Activated T-cell treated with anti-CD3 and anti-CD28 coated beads, Interleukin-2, amount 50 U/mL, for 4 hours (primary cell): ENCODE measurements around the gene SLC5A7. TPM values are rescaled to one million over a fixed set of nuclear protein-coding genes. Genes with fewer than 3 reads are reported as not detected.

Experiments used
- ATAC-seq, 2 donors: fragments of 200-7000 bp; cut with Tn5 transposase; one replicate each; pipeline ENCODE4 v1.10.0; 2021
- DNase-seq: peaks from one replicate; pipeline ENCODE4 v3.0.0-alpha.2; 2020
- H3K27me3 Mint-ChIP-seq: one replicate; pipeline ENCODE4 v1.8.0; 2021; ENCODE audit warnings: low read depth, mixed read lengths
- H3K36me3 Mint-ChIP-seq: one replicate; pipeline ENCODE4 v1.8.0; 2022; ENCODE audit warnings: mixed read lengths; ENCODE audit not compliant: insufficient read depth
- H3K4me1 Mint-ChIP-seq: one replicate; pipeline ENCODE4 v1.8.0; 2021; ENCODE audit warnings: low read depth, mixed read lengths
- H3K4me3 Mint-ChIP-seq: one replicate; pipeline ENCODE4 v1.8.0; 2021; ENCODE audit warnings: mild to moderate bottlenecking, moderate library complexity, mixed read lengths
- H3K9me3 Mint-ChIP-seq: one replicate; pipeline ENCODE4 v1.8.0; 2021; ENCODE audit warnings: mixed read lengths
- total RNA-seq, 3 donors: library from RNA; stranded (reverse); gene quantifications; one replicate each; pipeline ENCODE4 v1.2.1, GENCODE V29; 2021

Gene SLC5A7
- total RNA-seq, 3 donors from 2014 or later, result not detected

- Mint-ChIP-seq H3K27me3 (no peaks in the 10 kb centered on the region), H3K4me1 (no peaks in the 10 kb centered on the region), H3K36me3 (no peaks in the 10 kb centered on the region), H3K9me3 (no peaks in the 10 kb centered on the region), H3K4me3 (no peak overlapping the region)
- no peak for DNase-seq
- no peak for ATAC-seq
Observed at GRCh38 chr2:108029496-108029895, 43.2 kb downstream of the SLC5A7 start.

- Mint-ChIP-seq H3K4me3 (no peak overlapping the region), H3K27me3 (no peaks in the 10 kb centered on the region), H3K9me3 (no peaks in the 10 kb centered on the region), H3K36me3 (no peaks in the 10 kb centered on the region), H3K4me1 (no peaks in the 10 kb centered on the region)
- DNase-seq (no peak), ATAC-seq (no peak)
Observed at GRCh38 chr2:108029912-108030311, 43.6 kb downstream of the SLC5A7 start.

DNA sequence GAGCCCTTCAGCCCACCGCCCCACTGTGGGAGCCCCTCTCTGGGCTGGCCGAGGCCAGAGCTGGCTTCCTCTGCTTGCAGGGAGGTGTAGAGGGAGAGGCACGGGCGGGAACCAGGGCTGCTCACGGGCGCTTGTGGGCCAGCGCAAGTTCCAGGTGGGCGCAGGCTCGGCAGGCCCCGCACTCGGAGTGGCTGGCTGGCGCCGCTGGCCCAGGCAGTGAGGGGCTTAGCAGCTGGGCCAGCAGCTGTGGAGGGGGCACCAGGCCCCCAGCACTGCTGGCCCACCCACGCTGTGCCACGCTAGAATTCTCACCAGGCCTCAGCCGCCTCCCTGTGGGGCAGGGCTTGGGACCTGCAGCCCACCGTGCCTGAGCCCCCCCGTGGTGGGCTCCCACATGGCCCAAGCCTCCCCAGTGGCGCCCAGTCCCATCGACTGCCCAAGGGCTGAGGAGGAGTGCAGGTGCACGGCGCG lies 45.2 kb downstream of the SLC5A7 start:
- H3K4me3 Mint-ChIP-seq, result no peak overlapping the region
- no peak for ATAC-seq
- H3K9me3 Mint-ChIP-seq, result no peaks in the 10 kb centered on the region
- H3K27me3 Mint-ChIP-seq, result no peaks in the 10 kb centered on the region
- no peak for DNase-seq
- H3K4me1 Mint-ChIP-seq, result no peaks in the 10 kb centered on the region
- H3K36me3 Mint-ChIP-seq, result no peaks in the 10 kb centered on the region

DNA sequence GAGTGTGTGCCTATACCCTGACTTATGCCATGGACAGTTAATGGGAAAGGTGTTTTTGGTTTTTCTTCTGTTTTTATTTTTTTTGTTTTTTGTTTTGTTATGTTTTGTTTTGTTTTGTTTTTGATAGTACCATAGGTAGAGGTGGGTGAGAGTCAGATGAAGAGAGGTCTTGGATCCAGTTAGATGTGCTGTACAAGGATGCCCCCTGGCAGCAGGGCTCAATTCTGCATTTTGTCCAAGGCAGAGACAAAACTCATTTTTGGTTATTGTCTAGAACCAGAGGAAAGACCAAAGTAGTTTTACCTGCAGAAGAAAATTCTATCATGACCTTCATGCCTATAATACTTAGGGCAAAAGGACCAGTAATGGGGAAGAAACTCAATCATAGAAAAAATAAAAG lies 48.5 kb downstream of the SLC5A7 start:
- Mint-ChIP-seq H3K36me3 (no peaks in the 10 kb centered on the region), H3K27me3 (no peaks in the 10 kb centered on the region), H3K9me3 (peaks cover 6% of the 10 kb centered on the region), H3K4me1 (no peaks in the 10 kb centered on the region), H3K4me3 (no peak overlapping the region)
- no peak for ATAC-seq
- DNase-seq, result no peak

- no peaks in the 10 kb centered on the region for H3K4me1 Mint-ChIP-seq
- no peak overlapping the region for H3K4me3 Mint-ChIP-seq
- no peak for ATAC-seq
- H3K27me3 Mint-ChIP-seq, result no peaks in the 10 kb centered on the region
- no peaks in the 10 kb centered on the region for H3K36me3 Mint-ChIP-seq
- H3K9me3 Mint-ChIP-seq, result peaks cover 4% of the 10 kb centered on the region
- DNase-seq, result no peak
Observed at GRCh38 chr2:108048752-108049151, 62.4 kb downstream of the SLC5A7 start.

DNA sequence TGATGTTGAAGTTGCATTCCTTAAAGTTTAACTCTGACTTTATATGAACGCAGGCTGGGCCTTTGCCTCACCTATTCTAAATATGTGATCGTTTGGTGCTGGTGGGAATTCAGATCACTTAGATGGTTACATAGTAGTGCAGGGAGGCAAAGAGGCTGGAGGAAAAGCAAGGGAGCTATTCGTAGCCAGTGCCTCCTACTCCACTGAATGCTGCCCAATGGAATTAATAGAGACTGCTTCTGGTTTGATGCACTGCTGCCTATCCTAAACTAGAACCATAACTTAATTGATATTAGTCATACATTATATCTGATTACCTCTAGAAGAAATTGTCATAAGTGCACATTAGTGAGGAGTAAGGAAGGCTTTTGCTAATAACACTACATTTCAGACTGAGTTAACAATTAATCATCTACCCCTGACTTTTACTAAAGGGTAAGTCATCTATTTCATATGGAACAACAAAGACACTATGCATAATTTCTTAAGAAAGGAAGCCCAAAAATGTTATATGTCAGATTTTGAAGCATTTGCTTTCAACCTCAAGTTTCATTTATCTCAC lies 72.3 kb downstream of the SLC5A7 start:
- no peaks in the 10 kb centered on the region for H3K27me3 Mint-ChIP-seq
- no peak overlapping the region for H3K4me3 Mint-ChIP-seq
- no peaks in the 10 kb centered on the region for H3K36me3 Mint-ChIP-seq
- no peaks in the 10 kb centered on the region for H3K4me1 Mint-ChIP-seq
- H3K9me3 Mint-ChIP-seq, result no peaks in the 10 kb centered on the region
- DNase-seq, result no peak
- no peak for ATAC-seq

DNA sequence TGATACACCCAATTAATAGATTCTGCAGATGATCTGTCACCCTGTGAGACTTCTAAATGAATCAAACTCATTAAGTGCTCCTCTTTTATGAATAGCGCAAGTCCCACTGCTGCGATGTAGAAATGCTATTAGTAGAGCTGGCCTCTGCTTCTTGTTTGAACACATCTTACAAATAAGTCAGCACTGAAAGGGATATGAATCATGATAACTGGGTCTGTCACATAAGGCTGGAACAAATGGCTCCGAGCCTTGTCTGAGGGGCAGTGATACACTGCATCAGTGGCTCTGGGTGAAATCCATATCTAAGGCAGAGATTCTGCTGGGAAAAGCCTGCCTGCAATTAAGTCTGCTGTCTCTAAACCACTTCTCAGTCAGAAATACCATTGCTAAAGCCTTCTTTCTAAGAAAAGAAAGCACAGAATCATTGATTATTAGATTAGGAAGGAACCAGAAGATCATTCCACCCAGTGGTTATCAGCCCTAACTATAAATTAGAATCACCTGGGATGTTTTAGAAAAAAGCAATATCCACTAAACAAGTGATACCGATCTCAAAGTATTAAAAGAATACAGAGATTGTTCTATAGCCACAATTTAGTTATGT lies 75.2 kb downstream of the SLC5A7 start:
- no peaks in the 10 kb centered on the region for H3K27me3 Mint-ChIP-seq
- H3K36me3 Mint-ChIP-seq, result no peaks in the 10 kb centered on the region
- no peak overlapping the region for H3K4me3 Mint-ChIP-seq

More for the DNA sequence above, 75.2 kb downstream of the SLC5A7 start:
- ATAC-seq (no peak), DNase-seq (no peak)
- Mint-ChIP-seq H3K9me3 (no peaks in the 10 kb centered on the region), H3K4me1 (no peaks in the 10 kb centered on the region)

Other genes starting within 250 kb of the SLC5A7 start
- under 1 TPM; 0.08 to 0.24 (median 0.08) TPM for gene RGPD4, start 159.6 kb upstream of the SLC5A7 start, total RNA-seq